SK-N-SH treated with all-trans-retinoic acid at 6 μM for 48 hours (cell line): ENCODE results near the gene SUPT3H.

ENCODE experiments used
- BACH2 ChIP-seq: fragments of 250-450 bp; sonication (Bioruptor Pico); IDR thresholded peaks from 2 replicates; pipeline ENCODE4 v1.9.0; 2021; ENCODE audit warnings: mild to moderate bottlenecking, borderline replicate concordance
- CREB5 ChIP-seq: fragments of 250-450 bp; sonication (Bioruptor Pico); IDR thresholded peaks from 2 replicates; pipeline ENCODE4 v1.5.1; 2020; ENCODE audit warnings: low read depth, mild to moderate bottlenecking, moderate library complexity
- CSDC2 ChIP-seq: fragments of 250-450 bp; sonication (Bioruptor Pico); IDR thresholded peaks from 2 replicates; pipeline ENCODE4 v1.5.0; 2020; ENCODE audit warnings: mild to moderate bottlenecking, moderate library complexity
- CSRNP3 ChIP-seq: fragments of 250-450 bp; sonication (Bioruptor Pico); IDR thresholded peaks from 2 replicates; pipeline ENCODE4 v1.5.1; 2021; ENCODE audit warnings: mild to moderate bottlenecking, moderate library complexity
- GLIS3 ChIP-seq: fragments of 250-450 bp; sonication (Bioruptor Pico); IDR thresholded peaks from 2 replicates; pipeline ENCODE4 v1.5.0; 2020; ENCODE audit warnings: mild to moderate bottlenecking, moderate library complexity
- ISL1 ChIP-seq: fragments of 250-450 bp; sonication (Bioruptor Pico); IDR thresholded peaks from 2 replicates; pipeline ENCODE4 v2.1.2; 2022; ENCODE audit warnings: mild to moderate bottlenecking, moderate library complexity
- RARB ChIP-seq: fragments of 250-450 bp; sonication (Bioruptor Pico); IDR thresholded peaks from 2 replicates; pipeline ENCODE4 v1.8.0; 2021; ENCODE audit warnings: mild to moderate bottlenecking, moderate library complexity
- SNAI2 ChIP-seq: fragments of 250-450 bp; sonication (Bioruptor Pico); IDR thresholded peaks from 2 replicates; pipeline ENCODE4 v1.5.0; 2020; ENCODE audit warnings: mild to moderate bottlenecking, moderate library complexity
- TSHZ2 ChIP-seq: fragments of 250-450 bp; sonication (Bioruptor Pico); IDR thresholded peaks from 2 replicates; pipeline ENCODE4 v1.5.0; 2020; ENCODE audit warnings: mild to moderate bottlenecking, moderate library complexity
- ZFP30 ChIP-seq: fragments of 450-650 bp; formaldehyde crosslinking; IDR thresholded peaks from 2 replicates; pipeline ENCODE4 v1.5.0; 2022; ENCODE audit warnings: mild to moderate bottlenecking, moderate library complexity
- ZNF70 ChIP-seq: fragments of 450-650 bp; formaldehyde crosslinking; IDR thresholded peaks from 2 replicates; pipeline ENCODE4 v1.5.0; 2020; ENCODE audit warnings: mild to moderate bottlenecking, moderate library complexity
- TF ChIP-seq, protein P1 (sequence below): fragments of 250-450 bp; sonication (Bioruptor Pico); IDR thresholded peaks from 2 replicates; pipeline ENCODE4 v1.8.0; 2020; ENCODE audit warnings: mild to moderate bottlenecking, moderate library complexity, borderline replicate concordance
- TF ChIP-seq, protein P2 (sequence below): fragments of 250-450 bp; sonication (Bioruptor Pico); IDR thresholded peaks from 2 replicates; pipeline ENCODE4 v1.8.0; 2021; ENCODE audit warnings: low read depth, mild to moderate bottlenecking, moderate library complexity, borderline replicate concordance

- TF ChIP-seq CSDC2 (CRISPR knock-in tag) (no peak), ZNF70 (no peak), ISL1 (CRISPR knock-in tag) (no peak), CSRNP3 (CRISPR knock-in tag) (no peak), ZFP30 (CRISPR knock-in tag) (no peak), RARB (CRISPR knock-in tag) (no peak), SNAI2 (CRISPR knock-in tag) (no peak), BACH2 (CRISPR knock-in tag) (no peak), GLIS3 (no peak), CREB5 (CRISPR knock-in tag) (no peak), TSHZ2 (CRISPR knock-in tag) (no peak)
- TF ChIP-seq, protein P1, sequence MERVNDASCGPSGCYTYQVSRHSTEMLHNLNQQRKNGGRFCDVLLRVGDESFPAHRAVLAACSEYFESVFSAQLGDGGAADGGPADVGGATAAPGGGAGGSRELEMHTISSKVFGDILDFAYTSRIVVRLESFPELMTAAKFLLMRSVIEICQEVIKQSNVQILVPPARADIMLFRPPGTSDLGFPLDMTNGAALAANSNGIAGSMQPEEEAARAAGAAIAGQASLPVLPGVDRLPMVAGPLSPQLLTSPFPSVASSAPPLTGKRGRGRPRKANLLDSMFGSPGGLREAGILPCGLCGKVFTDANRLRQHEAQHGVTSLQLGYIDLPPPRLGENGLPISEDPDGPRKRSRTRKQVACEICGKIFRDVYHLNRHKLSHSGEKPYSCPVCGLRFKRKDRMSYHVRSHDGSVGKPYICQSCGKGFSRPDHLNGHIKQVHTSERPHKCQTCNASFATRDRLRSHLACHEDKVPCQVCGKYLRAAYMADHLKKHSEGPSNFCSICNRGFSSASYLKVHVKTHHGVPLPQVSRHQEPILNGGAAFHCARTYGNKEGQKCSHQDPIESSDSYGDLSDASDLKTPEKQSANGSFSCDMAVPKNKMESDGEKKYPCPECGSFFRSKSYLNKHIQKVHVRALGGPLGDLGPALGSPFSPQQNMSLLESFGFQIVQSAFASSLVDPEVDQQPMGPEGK = no peak
- TF ChIP-seq, protein P2, sequence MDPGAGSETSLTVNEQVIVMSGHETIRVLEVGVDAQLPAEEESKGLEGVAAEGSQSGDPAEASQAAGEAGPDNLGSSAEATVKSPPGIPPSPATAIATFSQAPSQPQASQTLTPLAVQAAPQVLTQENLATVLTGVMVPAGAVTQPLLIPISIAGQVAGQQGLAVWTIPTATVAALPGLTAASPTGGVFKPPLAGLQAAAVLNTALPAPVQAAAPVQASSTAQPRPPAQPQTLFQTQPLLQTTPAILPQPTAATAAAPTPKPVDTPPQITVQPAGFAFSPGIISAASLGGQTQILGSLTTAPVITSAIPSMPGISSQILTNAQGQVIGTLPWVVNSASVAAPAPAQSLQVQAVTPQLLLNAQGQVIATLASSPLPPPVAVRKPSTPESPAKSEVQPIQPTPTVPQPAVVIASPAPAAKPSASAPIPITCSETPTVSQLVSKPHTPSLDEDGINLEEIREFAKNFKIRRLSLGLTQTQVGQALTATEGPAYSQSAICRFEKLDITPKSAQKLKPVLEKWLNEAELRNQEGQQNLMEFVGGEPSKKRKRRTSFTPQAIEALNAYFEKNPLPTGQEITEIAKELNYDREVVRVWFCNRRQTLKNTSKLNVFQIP = no peak
Measured at GRCh38 chr6:45365036-45365435, 12.7 kb downstream of the SUPT3H start.
